Measurements from ENCODE around the gene BSDC1. TPM values are rescaled to one million over a fixed set of nuclear protein-coding genes. Genes with fewer than 3 reads are reported as not detected.

BSDC1 gene
- total and polyA plus RNA-seq, 2 of the 13 experiments (the other 11 are each of a cell fraction or from before 2014, with no cell fraction given) = 40.3 to 64.2 TPM

DNA sequence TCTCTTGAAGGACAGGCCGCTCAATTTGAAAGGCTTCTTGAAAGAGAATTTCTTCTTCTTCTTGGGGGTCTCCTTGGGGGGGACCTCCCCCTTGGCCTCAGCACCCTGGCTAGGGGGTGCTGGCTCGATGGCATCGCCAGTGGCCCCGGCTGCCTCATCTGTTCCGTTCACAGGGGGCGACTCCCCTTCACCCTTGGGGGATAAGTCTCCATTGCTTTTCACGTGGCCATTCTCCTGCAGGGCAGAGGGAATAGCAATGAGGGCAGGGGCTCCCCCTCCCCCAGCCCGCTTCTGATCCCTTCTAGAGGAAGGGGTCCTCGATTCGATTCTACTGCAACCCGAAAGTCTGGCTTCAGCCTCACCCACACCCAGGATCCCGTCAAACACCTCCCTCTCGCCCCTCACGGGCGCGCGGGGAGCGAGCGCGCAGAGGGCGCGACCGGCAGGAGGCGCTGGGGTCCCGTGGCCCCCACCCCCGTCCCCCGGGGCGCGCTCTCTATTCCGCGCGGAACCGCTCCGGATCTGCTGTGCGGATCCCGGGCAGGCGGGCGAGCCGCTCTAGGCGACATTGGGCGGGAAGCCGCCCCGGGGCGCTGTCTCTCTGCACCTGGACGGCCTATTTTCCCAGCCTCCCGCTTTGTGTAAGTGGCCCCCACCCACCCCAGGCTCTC, 59.2 kb downstream of the BSDC1 start (continued):
- TF ChIP-seq NFAT5 (CRISPR knock-in tag; IDR thresholded peaks at IDR 0.05) (no peak), ZBTB7B (CRISPR knock-in tag; IDR thresholded peaks at IDR 0.05) (peak; percentile 60), ARID5B (CRISPR knock-in tag; IDR thresholded peaks at IDR 0.05) (peak; percentile 32; the same call in 1 of the 2 replicates), ZNF136 (CRISPR knock-in tag; IDR thresholded peaks at IDR 0.05; ENCODE audit: low read depth) (no peak), ZNF704 (CRISPR knock-in tag; IDR thresholded peaks at IDR 0.05; ENCODE audit: borderline replicate concordance) (no peak), FOSL1 (CRISPR knock-in tag; IDR thresholded peaks at IDR 0.05; ENCODE audit: borderline replicate concordance) (no peak), ADNP (CRISPR knock-in tag; IDR thresholded peaks at IDR 0.05) (no peak), NONO (IDR thresholded peaks at IDR 0.05) (no peak), NONO (CRISPR knock-in tag; conservative IDR thresholded peaks at IDR 0.05) (peak; percentile 19; the same call in 1 of the 2 replicates), FOXA1 (IDR thresholded peaks at IDR 0.05) (no peak), FOXA1 (CRISPR knock-in tag; IDR thresholded peaks at IDR 0.05) (no peak), SYNCRIP (IDR thresholded peaks at IDR 0.05; ENCODE audit: insufficient read depth, low read depth, low read length) (no peak), SOX5 (CRISPR knock-in tag; IDR thresholded peaks at IDR 0.05; ENCODE audit: borderline replicate concordance) (no peak), STAT5B (CRISPR knock-in tag; IDR thresholded peaks at IDR 0.05) (no peak), ZNF251 (CRISPR knock-in tag; IDR thresholded peaks at IDR 0.05) (no peak), CC2D1A (CRISPR knock-in tag; IDR thresholded peaks at IDR 0.05) (no peak), NCOA5 (CRISPR knock-in tag; IDR thresholded peaks at IDR 0.05) (no peak)
- TF ChIP-seq, protein P1, sequence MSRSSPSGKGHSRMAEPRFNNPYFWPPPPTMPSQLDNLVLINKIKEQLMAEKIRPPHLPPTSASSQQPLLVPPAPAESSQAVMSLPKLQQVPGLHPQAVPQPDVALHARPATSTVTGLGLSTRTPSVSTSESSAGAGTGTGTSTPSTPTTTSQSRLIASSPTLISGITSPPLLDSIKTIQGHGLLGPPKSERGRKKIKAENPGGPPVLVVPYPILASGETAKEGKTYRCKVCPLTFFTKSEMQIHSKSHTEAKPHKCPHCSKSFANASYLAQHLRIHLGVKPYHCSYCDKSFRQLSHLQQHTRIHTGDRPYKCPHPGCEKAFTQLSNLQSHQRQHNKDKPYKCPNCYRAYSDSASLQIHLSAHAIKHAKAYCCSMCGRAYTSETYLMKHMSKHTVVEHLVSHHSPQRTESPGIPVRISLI (CRISPR knock-in tag; IDR thresholded peaks at IDR 0.05; ENCODE audit: borderline replicate concordance) = peak; percentile 27; the same call in 1 of the 2 replicates

All from HepG2 (cell line).